Measurements from ENCODE around the gene FAAH.

Gene FAAH

DNA sequence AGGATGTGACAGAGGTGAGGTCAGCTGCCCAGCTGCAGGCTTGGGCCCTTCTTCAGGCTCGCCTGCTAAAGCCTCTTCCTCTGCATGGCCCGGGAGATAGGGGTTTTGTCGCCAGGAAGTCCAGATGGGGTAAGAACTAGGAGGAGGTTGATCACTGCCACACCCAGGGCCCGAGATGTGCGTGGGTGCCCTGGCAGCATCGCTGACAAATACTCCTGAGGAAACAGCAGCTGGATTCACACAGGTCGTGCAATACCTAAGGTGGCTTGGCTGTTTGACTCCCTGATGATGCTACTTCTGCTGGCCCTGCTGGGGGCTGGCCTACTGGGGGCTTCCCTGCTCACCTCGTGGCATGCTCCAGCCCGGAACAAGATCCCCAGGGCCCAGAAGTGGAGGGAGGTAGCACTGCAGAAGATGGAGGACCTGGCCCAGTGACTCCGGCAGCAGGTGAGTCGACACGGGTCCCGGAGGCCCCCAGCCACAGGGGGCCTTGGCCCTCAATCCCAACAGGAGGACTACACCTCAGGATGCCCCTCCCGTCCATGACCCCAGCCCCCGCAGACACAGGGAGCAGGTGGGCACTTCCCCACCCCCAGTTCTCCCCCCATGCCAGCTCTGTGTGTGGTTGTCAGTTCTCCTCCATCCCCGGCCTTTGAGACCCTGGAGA lies 29.6 kb downstream of the FAAH start:
- DNase-seq: no peak

DNA sequence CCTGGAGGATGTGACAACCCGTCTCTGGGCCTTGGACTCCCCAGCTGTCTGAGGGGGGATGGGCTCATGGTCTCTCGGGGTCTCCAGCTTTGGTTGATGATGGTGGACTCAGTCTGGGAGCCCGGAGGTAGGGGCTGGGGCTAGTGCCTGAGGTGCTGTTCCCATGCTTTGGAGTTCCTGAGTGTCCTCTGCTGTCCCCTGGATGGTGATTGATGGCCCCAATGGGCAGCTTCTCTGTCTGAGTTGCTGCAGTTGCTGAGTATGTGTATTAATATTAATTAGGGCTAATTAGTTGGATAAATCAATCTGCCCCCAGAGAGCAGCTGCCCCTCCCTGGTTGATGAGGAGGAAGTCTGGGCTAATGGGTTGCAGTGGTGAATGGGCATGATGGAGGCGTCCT lies 30.6 kb downstream of the FAAH start:
- DNase-seq: no peak

DNA sequence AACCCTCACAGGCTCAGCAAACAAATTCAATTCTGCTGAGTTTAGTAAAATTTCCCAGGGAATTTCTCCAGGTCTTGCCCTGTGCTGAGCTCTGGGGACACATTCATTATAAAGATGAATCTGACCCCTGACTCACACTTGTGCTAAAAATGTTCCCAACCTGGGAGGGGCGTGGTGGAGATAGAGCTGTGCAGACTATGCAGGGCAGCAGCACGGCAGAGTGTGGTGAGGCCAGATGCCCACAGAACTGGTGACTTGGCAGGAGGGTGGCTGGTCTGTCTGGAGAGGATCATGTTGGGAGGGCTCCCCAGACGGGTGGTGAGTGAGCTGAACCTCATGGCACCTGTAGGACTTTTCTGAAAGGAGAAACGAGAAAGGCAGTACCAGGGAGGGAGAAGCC lies 31.6 kb downstream of the FAAH start:
- DNase-seq: no peak

- DNase-seq: no peak
Observed at GRCh38 chr1:46427541-46427940, 33.4 kb downstream of the FAAH start.

DNA sequence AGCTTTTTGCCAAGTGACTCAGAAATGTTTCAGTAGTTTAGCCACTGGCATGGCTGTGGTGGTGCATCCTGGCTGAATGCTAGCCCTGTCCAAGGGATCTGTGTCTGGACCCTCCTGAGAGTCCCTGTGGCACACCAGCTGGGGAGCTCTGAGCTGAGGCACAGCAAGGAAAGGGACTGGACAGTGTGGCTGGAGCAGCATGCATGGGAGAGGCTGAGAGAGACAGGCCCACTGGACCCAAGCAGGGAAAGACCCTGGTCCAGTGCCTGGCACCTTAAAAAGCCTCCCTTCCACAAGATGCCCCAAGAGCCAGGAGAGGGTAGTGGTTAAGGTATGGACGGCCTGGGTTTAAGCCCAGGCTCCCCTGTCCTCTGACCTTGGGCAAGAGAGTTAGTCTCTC lies 35.3 kb downstream of the FAAH start:
- DNase-seq: no peak

DNA sequence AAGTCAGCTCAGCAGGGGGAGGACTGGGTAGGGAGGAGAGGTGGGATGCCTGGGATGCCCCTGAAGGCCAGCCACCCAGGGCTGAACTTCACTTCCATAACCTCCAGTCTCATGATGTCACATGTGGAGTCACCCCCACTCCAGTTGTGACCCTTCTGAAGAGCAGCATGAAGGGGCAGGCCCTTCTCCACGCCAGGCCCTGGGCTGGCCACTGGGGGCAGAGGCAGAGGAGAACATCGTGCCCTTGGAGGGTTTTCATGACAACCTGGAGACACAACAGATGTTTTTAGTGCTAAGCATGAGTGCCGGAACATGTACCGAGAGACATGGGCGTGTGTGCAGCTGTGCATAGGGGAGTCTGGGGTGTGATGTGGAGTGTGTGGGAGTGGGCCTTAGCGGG lies 37.6 kb downstream of the FAAH start:
- DNase-seq: no peak

DNA sequence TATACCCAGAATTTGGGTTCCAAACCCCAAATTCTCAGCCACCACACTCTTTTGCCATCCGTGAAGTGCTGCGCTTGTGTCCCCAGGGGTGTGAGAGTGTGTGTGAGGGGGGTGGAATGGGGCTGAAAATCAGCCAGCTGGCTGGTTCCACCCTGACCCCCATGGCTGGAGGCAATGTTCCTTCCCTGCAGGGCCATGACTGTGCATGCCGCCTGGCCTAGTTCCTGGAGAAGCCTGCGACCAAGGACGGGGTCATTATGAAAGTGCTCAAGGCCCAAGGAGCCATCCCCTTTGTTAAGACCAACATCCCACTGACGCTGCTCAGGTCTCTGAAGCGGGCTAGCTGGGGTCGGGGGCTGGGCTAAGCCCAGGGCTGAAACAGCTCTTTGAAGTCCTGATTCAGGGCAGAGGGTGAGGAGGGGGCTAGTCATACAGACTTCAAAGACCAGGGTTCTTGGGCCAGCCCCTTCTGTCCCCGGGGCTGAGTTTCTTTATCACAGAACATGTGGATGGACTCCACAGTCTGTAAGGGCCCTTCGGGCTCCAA lies 38.7 kb downstream of the FAAH start:
- DNase-seq: no peak

DNA sequence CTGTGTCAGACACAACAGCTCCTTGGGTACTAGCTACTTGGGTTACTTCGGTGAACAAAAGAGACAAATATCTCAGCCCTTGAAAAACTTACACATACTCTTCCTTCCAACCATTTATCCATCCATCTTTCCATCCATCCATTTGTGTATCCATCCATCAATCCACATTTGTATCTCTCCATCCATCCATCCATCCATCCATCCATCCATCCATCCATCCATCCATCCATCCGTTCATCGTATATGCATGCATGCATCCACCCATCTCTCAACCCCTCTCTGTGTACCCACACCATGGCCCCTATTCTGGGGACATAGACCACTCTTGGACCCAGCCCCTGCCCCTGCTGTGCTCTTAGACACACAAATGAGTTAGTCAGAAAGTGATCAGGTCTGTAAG lies 40.2 kb downstream of the FAAH start:
- no peak for DNase-seq

- DNase-seq: no peak
Observed at GRCh38 chr1:46436844-46437243, 42.7 kb downstream of the FAAH start.

- DNase-seq: peak in 1 of 3 donors; percentile 17
Observed at GRCh38 chr1:46437723-46438122, 43.6 kb downstream of the FAAH start.

DNA sequence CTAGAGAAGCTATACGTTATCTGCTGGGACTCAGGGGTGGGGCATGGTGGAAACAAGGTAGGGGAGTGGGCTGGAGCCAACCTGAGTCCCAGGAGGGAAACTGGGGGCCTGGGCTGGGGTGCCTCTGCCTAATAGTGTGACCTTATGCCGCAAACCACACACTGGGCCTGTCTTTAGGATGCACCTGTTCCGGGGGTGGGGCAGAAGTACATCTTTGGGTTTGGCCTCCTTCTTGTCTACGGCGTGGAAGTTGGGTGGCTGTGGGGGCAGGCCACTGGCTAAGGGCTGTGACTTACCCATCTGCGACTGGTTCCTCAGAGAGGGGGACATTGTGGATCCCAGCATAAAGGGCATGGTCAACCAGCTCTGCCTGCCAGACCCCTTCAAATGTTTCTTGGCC lies 44.2 kb downstream of the FAAH start:
- DNase-seq: no peak

GRCh38 chr1:46440478-46440877 lies 46.4 kb downstream of the FAAH start:
- DNase-seq: no peak

DNA sequence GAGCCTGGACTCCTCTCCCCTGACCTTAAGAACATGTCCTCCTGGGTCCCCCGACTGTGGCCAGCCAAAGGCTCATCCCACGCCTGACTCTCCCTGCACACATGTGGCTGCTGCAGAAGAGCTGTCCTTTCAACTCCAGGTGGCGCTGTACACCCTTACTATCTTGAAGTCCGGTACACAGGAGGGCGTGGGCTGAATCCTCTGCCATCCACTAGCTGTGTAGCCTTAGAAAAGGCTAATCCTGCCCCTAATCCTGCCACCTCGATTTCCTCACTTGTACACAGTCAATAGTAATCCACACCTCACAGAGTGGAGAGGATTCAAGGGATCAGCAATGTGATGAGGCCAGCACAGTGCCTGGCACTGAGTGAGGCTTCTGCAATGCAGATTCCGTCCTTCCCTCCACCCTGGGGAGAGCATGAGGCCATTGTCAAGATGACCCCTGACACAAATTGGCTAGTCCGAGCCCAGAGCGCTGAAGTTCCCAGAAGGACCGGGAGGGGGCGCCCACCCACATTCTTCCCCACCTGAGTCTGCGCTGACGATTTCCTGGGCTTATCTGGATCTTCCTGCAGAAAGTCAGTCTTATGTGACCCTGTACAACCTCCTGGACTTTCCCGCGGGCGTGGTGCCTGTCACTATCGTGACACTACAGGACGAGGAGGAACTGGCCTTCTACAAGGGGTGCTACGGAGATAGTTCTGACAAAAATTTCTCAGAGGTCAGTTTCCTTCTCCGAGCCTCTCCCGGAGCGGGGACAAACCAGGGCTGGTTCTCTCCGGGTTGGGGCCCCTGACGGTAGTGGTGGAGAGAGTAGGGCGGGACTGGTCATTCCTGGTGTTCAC lies 48.4 kb downstream of the FAAH start:
- DNase-seq: peak; percentile 72 to 82 (median 78)

GRCh38 chr1:46444466-46444865 lies 50.3 kb downstream of the FAAH start:
- DNase-seq: no peak

GRCh38 chr1:46445773-46446256 lies 51.7 kb downstream of the FAAH start:
- DNase-seq: no peak

GRCh38 chr1:46446646-46447498 lies 52.8 kb downstream of the FAAH start:
- peak; percentile 81 to 90 (median 86) for DNase-seq

- no peak for DNase-seq
Observed at GRCh38 chr1:46447499-46448108, 53.5 kb downstream of the FAAH start.

- DNase-seq: peak in 1 of 3 donors; percentile 41
Observed at GRCh38 chr1:46448109-46448911, 54.2 kb downstream of the FAAH start.

DNA sequence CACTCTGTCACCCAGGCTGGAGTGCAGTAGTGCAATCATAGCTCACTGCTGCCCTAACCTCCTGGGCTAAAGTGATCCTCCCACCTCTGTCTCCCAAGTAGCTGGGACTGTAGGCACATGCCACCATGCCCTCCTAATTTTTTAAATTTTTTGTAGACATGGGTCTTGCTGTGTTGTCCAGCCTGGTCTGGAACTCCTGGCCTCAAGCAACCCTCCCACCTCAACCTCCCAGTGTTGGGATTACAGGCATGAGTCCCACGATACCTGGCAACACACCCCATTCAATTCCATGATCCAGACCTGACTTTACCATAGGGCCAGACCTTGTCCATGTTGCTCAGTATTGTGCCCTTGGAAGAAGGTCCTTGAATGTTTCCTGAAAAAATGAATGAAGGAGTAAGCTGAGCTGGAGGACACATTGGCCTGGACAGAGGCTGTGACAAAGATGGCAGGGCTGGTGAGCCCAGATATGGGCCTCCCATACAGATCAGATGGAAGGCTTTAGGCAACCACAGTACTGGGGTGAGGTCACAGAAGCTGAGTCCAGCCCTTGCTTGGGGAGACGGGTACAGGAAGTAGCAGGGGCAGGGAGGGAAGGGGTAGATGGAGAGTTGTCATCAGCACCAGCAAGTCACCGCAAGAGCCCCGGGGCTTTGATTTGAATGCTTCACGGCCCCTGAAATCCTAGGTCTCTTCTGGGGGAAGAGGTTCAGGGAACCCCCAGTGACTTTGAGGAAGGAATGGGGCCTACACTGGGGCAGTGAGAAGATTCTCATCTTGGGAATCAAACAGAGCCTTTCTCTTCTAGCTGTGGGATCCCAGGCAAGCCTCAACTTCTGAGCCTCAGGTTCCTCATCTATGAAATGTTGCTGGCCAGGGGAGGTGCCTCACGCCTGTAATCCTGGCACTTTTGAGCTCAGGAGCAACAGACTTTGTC lies 55.4 kb downstream of the FAAH start:
- peak; percentile 32 to 45 (median 32) for DNase-seq

GRCh38 chr1:46450160-46450517 lies 56.0 kb downstream of the FAAH start:
- no peak for DNase-seq
